ENCODE results near the gene LRRC46. TPM values are rescaled to one million over a fixed set of nuclear protein-coding genes. Genes with fewer than 3 reads are reported as not detected.

LRRC46 gene
- total RNA-seq, 2 donors from 2014 or later: 0.73 to 0.82 TPM

DNA sequence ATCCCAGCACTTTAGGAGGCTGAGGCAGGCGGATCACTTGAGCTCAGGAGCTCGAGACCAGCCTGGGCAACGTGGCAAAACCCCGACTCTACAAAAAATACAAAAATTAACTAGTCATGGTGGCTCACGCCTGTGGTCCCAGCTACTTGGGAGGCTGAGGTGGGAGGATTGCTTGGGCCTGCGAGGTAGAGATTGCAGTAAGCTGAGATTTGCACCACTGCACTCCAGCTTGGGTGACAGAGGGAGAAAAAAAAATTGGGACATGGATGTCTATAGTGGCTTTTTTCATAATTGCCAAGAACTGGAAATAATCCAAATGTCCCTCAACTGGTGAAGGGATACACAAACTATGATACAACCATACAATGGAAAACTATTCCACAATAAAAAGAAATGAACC, 38.5 kb upstream of the LRRC46 start:
- H3K9me3 ChIP-seq (ENCODE audit: control insufficient read depth, low read length): no peaks in the 10 kb centered on the region
- no peak overlapping the region for H3K9ac ChIP-seq (ENCODE audit: extremely low read depth, low read length, poor library complexity, severe bottlenecking)
- H3K27me3 ChIP-seq (ENCODE audit: control insufficient read depth, insufficient read depth, low read length, poor library complexity, severe bottlenecking): peaks cover 81% of the 10 kb centered on the region
- TF ChIP-seq, protein P1, sequence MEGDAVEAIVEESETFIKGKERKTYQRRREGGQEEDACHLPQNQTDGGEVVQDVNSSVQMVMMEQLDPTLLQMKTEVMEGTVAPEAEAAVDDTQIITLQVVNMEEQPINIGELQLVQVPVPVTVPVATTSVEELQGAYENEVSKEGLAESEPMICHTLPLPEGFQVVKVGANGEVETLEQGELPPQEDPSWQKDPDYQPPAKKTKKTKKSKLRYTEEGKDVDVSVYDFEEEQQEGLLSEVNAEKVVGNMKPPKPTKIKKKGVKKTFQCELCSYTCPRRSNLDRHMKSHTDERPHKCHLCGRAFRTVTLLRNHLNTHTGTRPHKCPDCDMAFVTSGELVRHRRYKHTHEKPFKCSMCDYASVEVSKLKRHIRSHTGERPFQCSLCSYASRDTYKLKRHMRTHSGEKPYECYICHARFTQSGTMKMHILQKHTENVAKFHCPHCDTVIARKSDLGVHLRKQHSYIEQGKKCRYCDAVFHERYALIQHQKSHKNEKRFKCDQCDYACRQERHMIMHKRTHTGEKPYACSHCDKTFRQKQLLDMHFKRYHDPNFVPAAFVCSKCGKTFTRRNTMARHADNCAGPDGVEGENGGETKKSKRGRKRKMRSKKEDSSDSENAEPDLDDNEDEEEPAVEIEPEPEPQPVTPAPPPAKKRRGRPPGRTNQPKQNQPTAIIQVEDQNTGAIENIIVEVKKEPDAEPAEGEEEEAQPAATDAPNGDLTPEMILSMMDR (conservative IDR thresholded peaks at IDR 0.05): no peak
- Mint-ChIP-seq H3K4me3 (no peak overlapping the region), H3K27me3 (ENCODE audit: insufficient read depth) (peaks cover 74% of the 10 kb centered on the region), H3K27ac (no peak overlapping the region), H3K9me3 (no peaks in the 10 kb centered on the region), H3K36me3 (ENCODE audit: low read depth) (no peaks in the 10 kb centered on the region), H3K4me1 (peaks cover 2% of the 10 kb centered on the region)
- no peaks in the 10 kb centered on the region for H3K36me3 ChIP-seq (ENCODE audit: control insufficient read depth, insufficient read depth, low read length)
- no peaks in the 10 kb centered on the region for H3K4me1 ChIP-seq (ENCODE audit: control insufficient read depth, insufficient read depth, low read length)
- WGBS, 2 experiments (ENCODE audit: insufficient coverage in 1 of 2, insufficient read length in 1 of 2): 70 to 80% methylated on average over 2 to 6 of the region's 6 CpGs
- no peak overlapping the region for H3K27ac ChIP-seq (ENCODE audit: low read depth, low read length)
- no peak overlapping the region for H3K4me3 ChIP-seq (ENCODE audit: low read length)
- no peak for DNase-seq

DNA sequence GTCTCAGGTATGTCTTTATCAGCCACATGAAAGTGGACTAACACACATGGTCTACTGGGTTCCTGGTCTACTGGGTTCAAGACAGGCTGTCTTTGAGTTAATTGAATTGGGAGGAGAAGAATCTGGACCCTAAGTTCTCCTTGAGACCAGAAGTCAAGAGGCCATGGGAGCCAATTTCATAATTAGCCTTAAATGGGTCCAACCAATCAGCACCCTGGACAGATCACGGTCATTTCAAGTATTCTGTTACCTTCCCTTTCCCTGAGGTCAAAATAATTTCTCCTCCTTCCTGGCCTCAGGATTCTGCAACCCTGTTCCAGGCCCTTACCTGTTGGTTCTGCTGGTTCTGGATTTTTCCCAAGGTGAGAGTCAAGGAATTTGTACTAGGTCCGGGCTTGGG, 33.7 kb upstream of the LRRC46 start:
- Histone ChIP-seq H3K4me1 (ENCODE audit: control insufficient read depth, insufficient read depth, low read length) (no peaks in the 10 kb centered on the region), H3K9me3 (ENCODE audit: control insufficient read depth, low read length) (no peaks in the 10 kb centered on the region), H3K27ac (ENCODE audit: low read depth, low read length) (no peak overlapping the region), H3K4me3 (ENCODE audit: low read length) (no peak overlapping the region), H3K9ac (ENCODE audit: extremely low read depth, low read length, poor library complexity, severe bottlenecking) (no peak overlapping the region), H3K36me3 (ENCODE audit: control insufficient read depth, insufficient read depth, low read length) (no peaks in the 10 kb centered on the region), H3K27me3 (ENCODE audit: control insufficient read depth, insufficient read depth, low read length, poor library complexity, severe bottlenecking) (peaks cover 54% of the 10 kb centered on the region)
- no peak overlapping the region for H3K27ac Mint-ChIP-seq
- no peaks in the 10 kb centered on the region for H3K4me1 Mint-ChIP-seq
- DNase-seq: peak; percentile 78
- TF ChIP-seq, protein P1 (conservative IDR thresholded peaks at IDR 0.05): no peak
- H3K27me3 Mint-ChIP-seq (ENCODE audit: insufficient read depth): peaks cover 33% of the 10 kb centered on the region
- 58% methylated on average over 2 of the region's 2 CpGs; no CpG with 5 or more reads in 1 of the 2 experiments for WGBS, 2 experiments (ENCODE audit: insufficient coverage in 1 of 2, insufficient read length in 1 of 2)
- no peak overlapping the region for H3K4me3 Mint-ChIP-seq
- H3K9me3 Mint-ChIP-seq: no peaks in the 10 kb centered on the region
- H3K36me3 Mint-ChIP-seq (ENCODE audit: low read depth): no peaks in the 10 kb centered on the region

DNA sequence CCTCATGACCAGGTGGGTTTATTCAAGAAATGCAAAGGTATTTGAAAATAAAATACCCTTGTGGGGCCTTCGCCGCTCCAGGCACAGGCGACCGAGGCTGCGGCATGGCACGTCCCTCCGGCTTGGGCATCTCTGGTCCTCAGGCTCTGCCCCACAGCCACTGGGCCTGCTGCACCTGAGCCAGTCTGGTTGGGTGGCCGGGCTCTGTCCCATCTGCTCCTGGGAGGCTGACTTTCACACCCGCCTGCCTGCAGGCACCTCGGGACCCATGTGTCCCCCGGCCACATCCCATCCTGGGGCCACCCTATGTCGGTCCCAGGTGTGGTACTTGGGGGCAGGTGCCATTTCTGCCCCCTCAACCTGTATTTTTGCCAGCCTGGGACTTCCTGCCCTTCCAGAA, 30.8 kb upstream of the LRRC46 start:
- no peaks in the 10 kb centered on the region for H3K9me3 ChIP-seq (ENCODE audit: control insufficient read depth, low read length)
- no peaks in the 10 kb centered on the region for H3K36me3 ChIP-seq (ENCODE audit: control insufficient read depth, insufficient read depth, low read length)
- no peaks in the 10 kb centered on the region for H3K4me1 Mint-ChIP-seq
- H3K27me3 ChIP-seq (ENCODE audit: control insufficient read depth, insufficient read depth, low read length, poor library complexity, severe bottlenecking): peaks cover 25% of the 10 kb centered on the region
- WGBS, 2 experiments (ENCODE audit: insufficient coverage in 1 of 2, insufficient read length in 1 of 2): 77 to 89% methylated on average over 8 to 12 of the region's 12 CpGs
- peaks cover 10% of the 10 kb centered on the region for H3K27me3 Mint-ChIP-seq (ENCODE audit: insufficient read depth)
- TF ChIP-seq, protein P1 (conservative IDR thresholded peaks at IDR 0.05): no peak
- no peak overlapping the region for H3K4me3 Mint-ChIP-seq
- H3K4me3 ChIP-seq (ENCODE audit: low read length): no peak overlapping the region
- DNase-seq: peak; percentile 47
- H3K27ac Mint-ChIP-seq: no peak overlapping the region
- H3K9me3 Mint-ChIP-seq: no peaks in the 10 kb centered on the region
- no peak overlapping the region for H3K9ac ChIP-seq (ENCODE audit: extremely low read depth, low read length, poor library complexity, severe bottlenecking)
- no peaks in the 10 kb centered on the region for H3K4me1 ChIP-seq (ENCODE audit: control insufficient read depth, insufficient read depth, low read length)
- no peaks in the 10 kb centered on the region for H3K36me3 Mint-ChIP-seq (ENCODE audit: low read depth)
- H3K27ac ChIP-seq (ENCODE audit: low read depth, low read length): no peak overlapping the region
